HepG2 (cell line): ENCODE measurements around the gene PPP2R2D. TPM values are rescaled to one million over a fixed set of nuclear protein-coding genes. Genes with fewer than 3 reads are reported as not detected.
"Not testable (repeated sequence)": the region's sequence is repeated elsewhere in the genome, so short reads cannot be mapped to it uniquely, and the experiment has no call there.

ENCODE experiments used
- ATAC-seq: fragments of 200-7000 bp; cut with Tn5 transposase; 3 replicates; pipeline ENCODE4 v1.9.1; 2020; ENCODE audit warnings: mild to moderate bottlenecking, moderate library complexity
- BruUV-seq: library from RNA; stranded (reverse); fragments of 400-500 nt; replicated peaks from 2 replicates; lab custom pipeline; 2021; lab: Mats Ljungman, UMichigan
- CTCF ChIA-PET: fragments of 300-600 bp; formaldehyde crosslinking; extraction: SDS; loops from one replicate; lab custom pipeline; 2021; ENCODE audit warnings: low total read pairs, inconsistent platforms, low intra/inter-chr PET ratio; lab: Yijun Ruan, JAX
- POLR2A ChIA-PET: fragments of 350-600 bp; sonication (Branson Sonifier 250); formaldehyde crosslinking; loops from one replicate; lab custom pipeline; 2020; ENCODE audit warnings: antibody characterized with exemption, inconsistent platforms; lab: Yijun Ruan, JAX
- DNase-seq: peaks from one replicate; pipeline ENCODE4 v3.0.0-alpha.2; 2015; ENCODE audit warnings: low spot score
- FAIRE-seq: peaks from 3 replicates; lab custom pipeline; 2011; peaks lifted over from hg19 to GRCh38; lab: Jason Lieb, UNC
- H2AFZ ChIP-seq: one replicate; pipeline ENCODE4 v1.6.1; 2011; ENCODE audit warnings: low read length, inconsistent platforms
- H3K27ac ChIP-seq: fragments of 300-600 bp; 3 replicates; pipeline ENCODE4 v1.8.0; 2011; ENCODE audit warnings: mixed run types, mild to moderate bottlenecking, mixed read lengths, low read length, inconsistent platforms; ENCODE audit not compliant: insufficient read depth; ENCODE audit errors: extremely low read length
- H3K27me3 ChIP-seq, 2 experiments: fragments of 200-600 bp in 1 of 2; 2 replicates in 1 of 2; 3 replicates in 1 of 2; pipeline versions ENCODE4 v1.6.0 to v1.8.0; 2011; ENCODE audit warnings: low read length in 2 of 2, mild to moderate bottlenecking in 2 of 2, moderate library complexity in 2 of 2, inconsistent platforms in 1 of 2; ENCODE audit not compliant: insufficient read depth in 2 of 2, control insufficient read depth in 1 of 2
- H3K36me3 ChIP-seq, 2 experiments: fragments of 200-600 bp in 1 of 2; replicated peaks in 1 of 2; 2 replicates in 1 of 2; 3 replicates in 1 of 2; pipeline versions ENCODE4 v1.5.1 to v1.8.0; 2011; ENCODE audit warnings: low read length in 2 of 2, inconsistent platforms in 1 of 2; ENCODE audit not compliant: insufficient read depth in 2 of 2, control insufficient read depth in 1 of 2
- H3K4me1 ChIP-seq: 2 replicates; pipeline ENCODE4 v1.5.1; 2012; ENCODE audit warnings: low read length, inconsistent platforms; ENCODE audit not compliant: insufficient read depth
- H3K4me2 ChIP-seq: 2 replicates; pipeline ENCODE4 v1.6.0; 2011; ENCODE audit warnings: low read depth, low read length, inconsistent platforms
- H3K4me3 ChIP-seq, 3 experiments: fragments of 200-600 bp in 1 of 3; sonication (generic), shearing (Covaris generic) in 1 of 3; replicated peaks in 1 of 3; 2 replicates each; pipeline ENCODE4 v1.5.1; 2011 to 2016; ENCODE audit warnings: low read length in 3 of 3, inconsistent platforms in 2 of 3, low read depth in 2 of 3, mild to moderate bottlenecking in 2 of 3, control low read depth in 1 of 3, mixed read lengths in 1 of 3; ENCODE audit not compliant: insufficient read depth in 1 of 3
- H3K79me2 ChIP-seq: one replicate; pipeline ENCODE4 v1.6.1; 2011; ENCODE audit warnings: low read length, inconsistent platforms; ENCODE audit not compliant: insufficient read depth
- H3K9ac ChIP-seq: 2 replicates; pipeline ENCODE4 v1.6.0; 2011; ENCODE audit warnings: mild to moderate bottlenecking, low read depth, low read length, inconsistent platforms; ENCODE audit not compliant: insufficient read depth
- H3K9me3 ChIP-seq: 2 replicates; pipeline ENCODE4 v1.5.1; 2012; ENCODE audit warnings: mild to moderate bottlenecking, low read length
- H4K20me1 ChIP-seq: 2 replicates; pipeline ENCODE4 v1.6.0; 2011; ENCODE audit warnings: inconsistent platforms, mild to moderate bottlenecking, low read length, moderate library complexity; ENCODE audit not compliant: insufficient read depth
- CREM ChIP-seq, 2 experiments: sonication (generic) in 1 of 2; formaldehyde crosslinking in 1 of 2; IDR thresholded peaks; 2 replicates each; pipeline versions ENCODE4 v1.4.0 to v1.6.1; 2016 to 2020; ENCODE audit warnings: antibody characterized with exemption in 1 of 2, mild to moderate bottlenecking in 1 of 2, missing genetic modification reagents in 1 of 2
- DMAP1 ChIP-seq: IDR thresholded peaks from 2 replicates; pipeline ENCODE4 v1.6.1; 2016
- DPF2 ChIP-seq: sonication (generic); formaldehyde crosslinking; IDR thresholded peaks from 2 replicates; pipeline ENCODE4 v1.4.0; 2020; ENCODE audit warnings: mild to moderate bottlenecking, low read depth, missing genetic modification reagents, borderline replicate concordance
- TAF1 ChIP-seq: sonication (generic); formaldehyde crosslinking; IDR thresholded peaks from 2 replicates; pipeline ENCODE4 v1.4.0; 2020; ENCODE audit warnings: missing genetic modification reagents
- ZNF446 ChIP-seq: sonication (generic); formaldehyde crosslinking; IDR thresholded peaks from 2 replicates; pipeline ENCODE4 v1.5.0; 2020; ENCODE audit warnings: mild to moderate bottlenecking, missing genetic modification reagents
- WGBS: methylation state at CpG from one replicate; pipeline ENCODE4 v1.1.6; 2017; ENCODE audit warnings: low lambda C conversion rate; 5-methylcytosine and 5-hydroxymethylcytosine counted together
- in situ Hi-C: cut with HindIII; loops from 2 replicates; pipeline ENCODE4 v1.10.0; 2017; ENCODE audit warnings: low pct_unique_long_range_greater_than_20kb; ENCODE audit not compliant: extremely low pct_ligation_motif_present
- intact Hi-C: fragments of 100-400 bp; cut with micrococcal nuclease; formaldehyde crosslinking; loops from one replicate; pipeline ENCODE4 v1.10.0; 2022; ENCODE audit not compliant: unreplicated experiment
- polyA plus RNA-seq, 8 experiments: library from polyadenylated mRNA; depleted of rRNA in 3 of 8; stranded (reverse) in 7 of 8; unstranded in 1 of 8; fragments of >200 nt; fragmentation: Illumina TruSeq in 4 of 8; extraction: Trizol in 4 of 8; gene quantifications; 2 replicates each; pipeline versions ENCODE4 v1.2.1 to v1.2.3, GENCODE V29; 2011 to 2016; ENCODE audit warnings: low read depth in 4 of 8, missing spikeins in 1 of 8, mixed read lengths in 1 of 8; ENCODE audit not compliant: insufficient read depth in 1 of 8
- total RNA-seq, 5 experiments: library from RNA; depleted of rRNA; stranded (reverse); fragments of >200 nt; fragmentation: Illumina TruSeq; extraction: Trizol; gene quantifications; 2 replicates each; pipeline ENCODE4 v1.2.3, GENCODE V29; 2016; ENCODE audit warnings: low read depth in 1 of 5
- TF ChIP-seq, protein P1 (sequence below): sonication (generic); formaldehyde crosslinking; IDR thresholded peaks from 2 replicates; pipeline ENCODE4 v1.4.0; 2020; ENCODE audit warnings: missing genetic modification reagents, borderline replicate concordance
- TF ChIP-seq, protein P2 (sequence below): sonication (generic); formaldehyde crosslinking; IDR thresholded peaks from 2 replicates; pipeline ENCODE4 v1.4.0; 2020; ENCODE audit warnings: missing genetic modification reagents, low read depth, mild to moderate bottlenecking, borderline replicate concordance
- TF ChIP-seq, protein P3 (sequence below): sonication (generic); formaldehyde crosslinking; IDR thresholded peaks from 2 replicates; pipeline ENCODE4 v1.4.0; 2020; ENCODE audit warnings: missing genetic modification reagents

The PPP2R2D gene
- total and polyA plus RNA-seq, 2 of the 13 experiments (the other 11 are each of a cell fraction or from before 2014, with no cell fraction given) = 32.7 to 33.2 TPM

DNA sequence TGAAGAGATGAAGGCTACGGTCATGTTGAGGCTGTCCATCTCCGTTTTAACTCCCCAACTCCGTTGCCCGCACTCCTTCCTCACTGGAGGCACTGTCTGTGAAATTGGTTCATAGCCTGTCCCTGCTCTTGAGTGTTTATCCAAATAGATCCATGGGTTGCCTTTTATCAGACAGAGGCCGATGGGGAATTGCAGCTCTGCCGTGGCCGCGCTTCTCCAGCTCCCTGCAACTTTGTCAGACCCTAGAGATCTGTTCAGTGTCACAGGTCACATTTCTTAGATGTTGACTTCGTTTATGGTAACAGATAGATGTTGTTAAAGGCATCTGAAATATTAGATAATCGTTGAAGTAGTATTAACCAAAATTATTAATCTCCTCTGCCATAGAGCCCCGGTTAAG is 14.7 kb downstream of the PPP2R2D start (continued):
- TF ChIP-seq ZNF446 (CRISPR knock-in tag) (no peak), DMAP1 (no peak)
- TF ChIP-seq, protein P1, sequence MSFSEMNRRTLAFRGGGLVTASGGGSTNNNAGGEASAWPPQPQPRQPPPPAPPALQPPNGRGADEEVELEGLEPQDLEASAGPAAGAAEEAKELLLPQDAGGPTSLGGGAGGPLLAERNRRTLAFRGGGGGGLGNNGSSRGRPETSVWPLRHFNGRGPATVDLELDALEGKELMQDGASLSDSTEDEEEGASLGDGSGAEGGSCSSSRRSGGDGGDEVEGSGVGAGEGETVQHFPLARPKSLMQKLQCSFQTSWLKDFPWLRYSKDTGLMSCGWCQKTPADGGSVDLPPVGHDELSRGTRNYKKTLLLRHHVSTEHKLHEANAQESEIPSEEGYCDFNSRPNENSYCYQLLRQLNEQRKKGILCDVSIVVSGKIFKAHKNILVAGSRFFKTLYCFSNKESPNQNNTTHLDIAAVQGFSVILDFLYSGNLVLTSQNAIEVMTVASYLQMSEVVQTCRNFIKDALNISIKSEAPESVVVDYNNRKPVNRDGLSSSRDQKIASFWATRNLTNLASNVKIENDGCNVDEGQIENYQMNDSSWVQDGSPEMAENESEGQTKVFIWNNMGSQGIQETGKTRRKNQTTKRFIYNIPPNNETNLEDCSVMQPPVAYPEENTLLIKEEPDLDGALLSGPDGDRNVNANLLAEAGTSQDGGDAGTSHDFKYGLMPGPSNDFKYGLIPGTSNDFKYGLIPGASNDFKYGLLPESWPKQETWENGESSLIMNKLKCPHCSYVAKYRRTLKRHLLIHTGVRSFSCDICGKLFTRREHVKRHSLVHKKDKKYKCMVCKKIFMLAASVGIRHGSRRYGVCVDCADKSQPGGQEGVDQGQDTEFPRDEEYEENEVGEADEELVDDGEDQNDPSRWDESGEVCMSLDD (CRISPR knock-in tag) = no peak
- TF ChIP-seq, protein P2, sequence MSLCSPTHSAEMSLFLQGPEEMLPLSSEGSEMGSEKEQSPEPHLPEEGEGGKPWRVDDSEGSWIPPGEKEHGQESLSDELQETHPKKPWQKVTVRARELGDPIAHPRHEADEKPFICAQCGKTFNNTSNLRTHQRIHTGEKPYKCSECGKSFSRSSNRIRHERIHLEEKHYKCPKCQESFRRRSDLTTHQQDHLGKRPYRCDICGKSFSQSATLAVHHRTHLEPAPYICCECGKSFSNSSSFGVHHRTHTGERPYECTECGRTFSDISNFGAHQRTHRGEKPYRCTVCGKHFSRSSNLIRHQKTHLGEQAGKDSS = no peak
- TF ChIP-seq, all 625 proteins: peak for 0

DNA sequence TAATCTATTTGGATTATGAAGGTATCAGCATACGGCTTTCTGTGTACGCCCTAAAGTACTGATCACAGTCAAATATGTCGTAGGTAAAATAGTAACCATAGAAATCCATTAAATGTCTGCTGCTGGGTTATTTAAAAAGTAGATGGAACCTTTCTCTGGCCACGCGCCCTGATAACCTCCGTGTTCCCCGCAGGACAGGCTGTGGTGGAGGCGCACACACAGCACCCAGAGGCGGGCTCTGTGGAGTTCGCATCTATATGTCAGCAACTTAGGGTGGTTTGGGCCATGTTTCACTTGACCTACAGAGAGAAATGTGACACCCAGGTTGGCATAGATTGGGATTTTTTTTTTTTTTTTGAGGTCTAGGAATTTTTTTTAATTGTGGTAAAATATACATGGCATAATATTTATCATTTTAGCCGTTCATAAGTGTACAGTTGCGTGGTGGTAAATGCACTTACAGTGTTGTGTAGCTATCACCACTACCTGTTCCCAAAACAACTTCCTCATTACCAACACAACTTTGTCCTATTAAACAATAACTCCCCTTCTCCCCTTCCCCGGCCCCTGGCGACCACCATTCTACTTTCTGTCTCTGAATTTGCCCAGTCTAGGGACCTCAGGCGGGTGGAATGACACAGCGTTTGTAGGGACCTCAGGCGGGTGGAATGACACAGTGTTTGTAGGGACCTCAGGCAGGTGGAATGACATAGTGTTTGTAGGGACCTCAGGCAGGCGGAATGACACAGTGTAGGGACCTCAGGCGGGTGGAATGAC is 15.4 kb downstream of the PPP2R2D start:
- ATAC-seq = no peak
- no TSS peak for BruUV-seq

DNA sequence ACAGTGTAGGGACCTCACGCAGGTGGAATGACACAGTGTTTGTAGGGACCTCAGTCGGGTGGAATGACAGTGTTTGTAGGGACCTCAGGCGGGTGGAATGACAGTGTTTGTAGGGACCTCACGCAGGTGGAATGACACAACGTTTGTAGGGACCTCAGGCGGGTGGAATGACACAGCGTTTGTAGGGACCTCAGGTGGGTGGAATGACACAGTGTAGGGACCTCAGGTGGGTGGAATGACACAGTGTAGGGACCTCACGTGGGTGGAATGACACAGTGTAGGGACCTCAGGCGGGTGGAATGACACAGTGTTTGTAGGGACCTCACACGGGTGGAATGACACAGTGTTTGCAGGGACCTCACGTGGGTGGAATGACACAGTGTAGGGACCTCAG is 16.0 kb downstream of the PPP2R2D start:
- Histone ChIP-seq H4K20me1 (peaks cover 42% of the 10 kb centered on the region), H3K79me2 (peaks cover 83% of the 10 kb centered on the region), H3K4me1 (peaks cover 21% of the 10 kb centered on the region; the same call in 1 of the 2 replicates)
- H3K36me3 ChIP-seq, CTCF ChIA-PET, ATAC-seq, FAIRE-seq, POLR2A ChIA-PET, H3K9me3 ChIP-seq, DNase-seq, intact Hi-C loops, BruUV-seq, H3K4me2 ChIP-seq, H3K9ac ChIP-seq, H3K27me3 ChIP-seq, H3K4me3 ChIP-seq, H3K27ac ChIP-seq, H2AFZ ChIP-seq, in situ Hi-C loops: not testable (repeated sequence)
- WGBS = 94% methylated on average over 11 of the region's 11 CpGs

More for the DNA sequence above, 15.4 kb downstream of the PPP2R2D start:
- Histone ChIP-seq H4K20me1 (peaks cover 40% of the 10 kb centered on the region), H3K9ac (no peak overlapping the region), H2AFZ (no peak overlapping the region), H3K36me3 (peaks cover 4% of the 10 kb centered on the region in 2 experiments; a peak in 2 of 5 replicates), H3K27me3 (no peaks in the 10 kb centered on the region), H3K27ac (no peak overlapping the region), H3K4me2 (no peak overlapping the region), H3K79me2 (peaks cover 83% of the 10 kb centered on the region), H3K4me3 (no peak overlapping the region), H3K4me1 (peaks cover 21% of the 10 kb centered on the region; the same call in 1 of the 2 replicates), H3K9me3 (no peaks in the 10 kb centered on the region)
- no peak for FAIRE-seq
- CTCF ChIA-PET = no interaction called here
- in situ Hi-C loops (no loop called here), intact Hi-C loops (no loop called here)
- DNase-seq = no peak
- TF ChIP-seq CREM (IDR thresholded peaks at IDR 0.05) = no peak
- no peak for TF ChIP-seq CREM (CRISPR knock-in tag; IDR thresholded peaks at IDR 0.05)
- TF ChIP-seq, protein P3, sequence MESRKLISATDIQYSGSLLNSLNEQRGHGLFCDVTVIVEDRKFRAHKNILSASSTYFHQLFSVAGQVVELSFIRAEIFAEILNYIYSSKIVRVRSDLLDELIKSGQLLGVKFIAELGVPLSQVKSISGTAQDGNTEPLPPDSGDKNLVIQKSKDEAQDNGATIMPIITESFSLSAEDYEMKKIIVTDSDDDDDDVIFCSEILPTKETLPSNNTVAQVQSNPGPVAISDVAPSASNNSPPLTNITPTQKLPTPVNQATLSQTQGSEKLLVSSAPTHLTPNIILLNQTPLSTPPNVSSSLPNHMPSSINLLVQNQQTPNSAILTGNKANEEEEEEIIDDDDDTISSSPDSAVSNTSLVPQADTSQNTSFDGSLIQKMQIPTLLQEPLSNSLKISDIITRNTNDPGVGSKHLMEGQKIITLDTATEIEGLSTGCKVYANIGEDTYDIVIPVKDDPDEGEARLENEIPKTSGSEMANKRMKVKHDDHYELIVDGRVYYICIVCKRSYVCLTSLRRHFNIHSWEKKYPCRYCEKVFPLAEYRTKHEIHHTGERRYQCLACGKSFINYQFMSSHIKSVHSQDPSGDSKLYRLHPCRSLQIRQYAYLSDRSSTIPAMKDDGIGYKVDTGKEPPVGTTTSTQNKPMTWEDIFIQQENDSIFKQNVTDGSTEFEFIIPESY = peak; percentile 59; the same call in 1 of the 2 replicates
- no peak for TF ChIP-seq DPF2 (CRISPR knock-in tag)
- no peak for TF ChIP-seq TAF1
- WGBS = 98% methylated on average over 19 of the region's 19 CpGs
- POLR2A ChIA-PET = no interaction called here
